Neuron (in vitro differentiated cells): ENCODE measurements around the gene KLK6.

Experiments
- H2AFZ ChIP-seq: one replicate; pipeline ENCODE4 v1.6.1; 2013; ENCODE audit warnings: low read depth, mild to moderate bottlenecking, inconsistent platforms, low read length, moderate library complexity
- H3K27me3 ChIP-seq: one replicate; pipeline ENCODE4 v1.6.1; 2013; ENCODE audit warnings: low read length; ENCODE audit not compliant: insufficient read depth
- H3K36me3 ChIP-seq: one replicate; pipeline ENCODE4 v1.6.1; 2013; ENCODE audit warnings: low read length; ENCODE audit not compliant: insufficient read depth
- H3K4me1 ChIP-seq: one replicate; pipeline ENCODE4 v1.6.1; 2013; ENCODE audit warnings: low read length; ENCODE audit not compliant: insufficient read depth
- H3K4me3 ChIP-seq: 2 replicates; pipeline ENCODE4 v1.5.1; 2013; ENCODE audit warnings: mild to moderate bottlenecking, low read length, moderate library complexity
- H3K9me3 ChIP-seq: one replicate; pipeline ENCODE4 v1.6.1; 2013; ENCODE audit warnings: low read length

KLK6 gene

DNA sequence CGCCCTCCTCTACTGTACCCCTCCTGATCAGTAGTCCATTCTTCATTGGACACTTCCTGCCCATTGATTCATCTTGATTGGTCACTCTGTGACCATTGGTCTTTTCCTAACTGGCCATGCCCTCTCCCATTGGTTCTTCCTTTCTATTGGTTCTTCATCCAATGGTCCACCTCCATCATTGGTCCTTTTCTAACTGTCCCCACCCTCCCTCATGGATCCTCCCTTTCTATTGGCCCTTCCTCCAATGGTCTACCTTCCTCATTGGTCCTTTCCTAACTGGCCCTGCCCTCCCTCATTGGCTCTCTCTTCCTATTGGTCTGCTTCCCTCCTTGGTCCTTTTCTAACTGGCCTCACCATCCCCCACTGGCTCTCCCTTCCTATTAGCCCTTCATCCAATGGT, 7.1 kb downstream of the KLK6 start:
- Histone ChIP-seq H3K4me1 (no peaks in the 10 kb centered on the region), H2AFZ (no peak overlapping the region), H3K27me3 (peaks cover 6% of the 10 kb centered on the region), H3K36me3 (no peaks in the 10 kb centered on the region), H3K4me3 (no peak overlapping the region), H3K9me3 (no peaks in the 10 kb centered on the region)

GRCh38 chr19:50959731-50960500, 9.5 kb downstream of the KLK6 start:
- no peak overlapping the region for H2AFZ ChIP-seq
- H3K4me3 ChIP-seq: no peak overlapping the region
- H3K27me3 ChIP-seq: peaks cover 5% of the 10 kb centered on the region
- H3K9me3 ChIP-seq: no peaks in the 10 kb centered on the region
- no peaks in the 10 kb centered on the region for H3K36me3 ChIP-seq
- H3K4me1 ChIP-seq: no peaks in the 10 kb centered on the region

- Histone ChIP-seq H3K9me3 (no peaks in the 10 kb centered on the region), H3K4me1 (no peaks in the 10 kb centered on the region), H2AFZ (no peak overlapping the region), H3K4me3 (no peak overlapping the region), H3K36me3 (no peaks in the 10 kb centered on the region), H3K27me3 (peaks cover 5% of the 10 kb centered on the region)
Observed at GRCh38 chr19:50957587-50957986, 11.8 kb downstream of the KLK6 start.

GRCh38 chr19:50952910-50953309, 16.5 kb downstream of the KLK6 start, which contains the start of gene KLK5:
Gene KLK5, minus strand, starts transcription at chr19:50953038. Its CDS starts 381 bp downstream, at chr19:50952657.
- no peaks in the 10 kb centered on the region for H3K36me3 ChIP-seq
- no peak within 1 kb of the TSS for H2AFZ ChIP-seq
- no peak within 1 kb of the TSS for H3K4me3 ChIP-seq
- H3K27me3 ChIP-seq: peaks cover 5% of the 10 kb centered on the region
- H3K9me3 ChIP-seq: no peaks in the 10 kb centered on the region
- no peaks in the 10 kb centered on the region for H3K4me1 ChIP-seq

GRCh38 chr19:50949861-50950260, 19.5 kb downstream of the KLK6 start:
- H3K9me3 ChIP-seq: no peaks in the 10 kb centered on the region

DNA sequence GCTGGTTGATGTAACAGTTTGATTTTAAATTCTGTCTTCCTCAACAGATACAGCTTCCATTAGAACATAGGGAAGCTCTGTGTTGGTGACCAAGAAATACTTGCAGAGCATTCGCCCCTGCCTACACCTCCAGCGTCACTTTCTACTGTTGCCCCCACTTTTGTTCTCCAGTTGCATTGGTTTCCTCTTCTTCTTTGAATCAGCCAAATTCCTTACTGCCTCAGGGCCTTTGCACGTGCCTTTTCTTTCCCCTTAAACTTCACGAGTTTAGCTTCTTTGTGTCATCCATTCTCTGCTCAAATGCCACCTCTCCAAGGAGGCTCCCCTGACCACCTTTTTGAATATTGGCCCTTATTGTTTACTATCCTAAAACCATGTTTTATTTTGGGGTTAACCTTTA, 22.3 kb downstream of the KLK6 start:
- Histone ChIP-seq H3K4me3 (no peak overlapping the region), H3K27me3 (no peaks in the 10 kb centered on the region), H3K4me1 (no peaks in the 10 kb centered on the region), H3K36me3 (no peaks in the 10 kb centered on the region), H2AFZ (no peak overlapping the region), H3K9me3 (no peaks in the 10 kb centered on the region)

More at GRCh38 chr19:50949861-50950260, 19.5 kb downstream of the KLK6 start:
- no peak overlapping the region for H2AFZ ChIP-seq
- no peak overlapping the region for H3K4me3 ChIP-seq
- H3K36me3 ChIP-seq: no peaks in the 10 kb centered on the region
- H3K27me3 ChIP-seq: peaks cover 3% of the 10 kb centered on the region
- no peaks in the 10 kb centered on the region for H3K4me1 ChIP-seq

DNA sequence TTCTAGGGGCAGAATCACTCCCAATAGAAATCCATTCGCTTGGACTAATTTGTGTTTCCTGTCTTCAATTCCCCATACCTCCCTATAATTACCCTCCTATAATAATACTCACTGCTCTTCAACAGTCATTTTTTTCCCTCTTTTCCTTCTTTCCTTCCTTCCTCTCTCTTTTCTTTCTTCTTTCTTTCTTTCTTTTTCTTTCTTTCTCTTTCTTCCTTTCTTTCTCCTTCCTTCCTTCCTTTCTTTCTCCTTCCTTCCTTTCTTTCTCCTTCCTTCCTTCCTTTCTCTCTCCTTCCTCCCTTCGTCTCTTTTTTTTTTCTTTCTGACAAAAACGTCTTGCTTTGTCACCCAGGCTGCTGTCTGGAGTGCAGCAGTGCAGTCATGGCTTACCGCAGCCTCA, 24.6 kb downstream of the KLK6 start:
- H3K9me3 ChIP-seq: no peaks in the 10 kb centered on the region
- H3K4me3 ChIP-seq: no peak overlapping the region
- H3K36me3 ChIP-seq: no peaks in the 10 kb centered on the region
- no peaks in the 10 kb centered on the region for H3K4me1 ChIP-seq
- no peaks in the 10 kb centered on the region for H3K27me3 ChIP-seq
- no peak overlapping the region for H2AFZ ChIP-seq

GRCh38 chr19:50943074-50943828, 26.1 kb downstream of the KLK6 start:
- H3K4me1 ChIP-seq: no peaks in the 10 kb centered on the region
- H3K4me3 ChIP-seq: no peak overlapping the region
- no peaks in the 10 kb centered on the region for H3K9me3 ChIP-seq
- H2AFZ ChIP-seq: no peak overlapping the region
- H3K27me3 ChIP-seq: no peaks in the 10 kb centered on the region
- no peaks in the 10 kb centered on the region for H3K36me3 ChIP-seq

DNA sequence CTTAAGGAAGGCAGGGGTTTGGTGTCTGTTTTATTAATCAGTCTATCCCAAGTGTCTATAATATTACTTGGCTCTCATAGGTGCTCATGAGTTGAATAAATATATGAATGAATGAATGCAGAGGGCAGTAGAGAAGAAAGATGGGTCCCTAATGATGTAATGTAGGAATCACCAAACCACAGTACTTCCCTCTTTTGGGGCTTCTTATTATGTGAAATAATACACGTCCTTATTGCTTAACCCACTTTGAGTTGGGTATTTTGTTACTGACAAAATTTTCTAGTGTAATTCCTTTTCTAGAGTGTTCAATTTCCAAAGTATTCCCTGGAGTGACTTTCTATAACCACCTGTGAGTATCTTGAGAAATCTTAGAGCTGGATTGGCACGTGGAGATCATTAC, 29.8 kb downstream of the KLK6 start:
- Histone ChIP-seq H3K4me1 (no peaks in the 10 kb centered on the region), H3K27me3 (no peaks in the 10 kb centered on the region), H3K4me3 (no peak overlapping the region), H3K9me3 (no peaks in the 10 kb centered on the region), H2AFZ (no peak overlapping the region), H3K36me3 (no peaks in the 10 kb centered on the region)

- Histone ChIP-seq H3K4me3 (no peak overlapping the region), H3K36me3 (no peaks in the 10 kb centered on the region), H3K4me1 (no peaks in the 10 kb centered on the region), H2AFZ (no peak overlapping the region), H3K27me3 (no peaks in the 10 kb centered on the region), H3K9me3 (no peaks in the 10 kb centered on the region)
Observed at GRCh38 chr19:50933640-50934039, 35.8 kb downstream of the KLK6 start.

GRCh38 chr19:50932690-50933083, 36.7 kb downstream of the KLK6 start:
- Histone ChIP-seq H3K9me3 (no peaks in the 10 kb centered on the region), H3K4me3 (no peak overlapping the region), H3K36me3 (no peaks in the 10 kb centered on the region), H3K4me1 (no peaks in the 10 kb centered on the region), H2AFZ (no peak overlapping the region), H3K27me3 (no peaks in the 10 kb centered on the region)

DNA sequence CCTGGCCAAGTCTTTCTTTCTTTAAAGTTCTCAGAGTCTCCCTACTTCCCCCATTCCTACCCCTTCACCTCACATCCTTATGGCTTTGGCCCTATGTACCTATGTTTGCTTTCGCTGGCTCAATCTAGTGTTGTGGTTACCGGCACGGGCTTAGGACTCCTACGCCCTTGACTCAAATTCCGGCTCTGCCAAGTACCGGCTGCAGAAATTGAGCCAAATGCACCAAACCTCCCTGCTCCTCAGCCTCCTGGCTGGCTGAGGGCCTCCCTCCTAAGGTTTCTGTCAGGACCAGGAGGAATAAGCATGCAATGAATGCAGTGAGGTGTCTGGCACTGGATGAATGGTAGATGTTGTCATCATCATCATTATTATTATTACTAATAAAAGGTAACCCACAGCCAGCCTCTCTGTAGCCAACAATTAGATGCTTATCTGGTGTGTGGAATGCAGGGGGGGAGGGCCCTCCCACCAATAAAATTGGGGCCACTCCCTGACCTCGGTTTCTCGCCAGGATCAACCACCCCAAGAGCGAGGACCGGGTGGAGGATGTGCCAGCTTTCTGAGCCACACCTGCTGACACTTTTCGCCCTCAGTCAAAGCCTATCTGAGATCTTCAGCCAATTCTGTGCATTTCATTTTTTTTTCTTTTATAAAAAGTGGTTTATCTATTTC, 37.2 kb downstream of the KLK6 start:
- H3K36me3 ChIP-seq: no peaks in the 10 kb centered on the region
- H3K27me3 ChIP-seq: no peaks in the 10 kb centered on the region
- H3K4me3 ChIP-seq: no peak overlapping the region
- H2AFZ ChIP-seq: no peak overlapping the region
- H3K9me3 ChIP-seq: no peaks in the 10 kb centered on the region
- no peaks in the 10 kb centered on the region for H3K4me1 ChIP-seq

- Histone ChIP-seq H3K4me1 (no peaks in the 10 kb centered on the region), H3K36me3 (no peaks in the 10 kb centered on the region), H3K27me3 (no peaks in the 10 kb centered on the region), H2AFZ (no peak overlapping the region), H3K4me3 (no peak overlapping the region), H3K9me3 (no peaks in the 10 kb centered on the region)
Observed at GRCh38 chr19:50931023-50931422, 38.4 kb downstream of the KLK6 start.
